Ishikawa (cell line): Measurements from ENCODE around the gene TBC1D16.

ENCODE experiments used
- CEBPB ChIP-seq: IDR thresholded peaks from 2 replicates; pipeline ENCODE4 v1.6.1; 2012
- CREB1 ChIP-seq: IDR thresholded peaks from 2 replicates; pipeline ENCODE4 v1.6.1; 2012; ENCODE audit warnings: low read depth
- EGR1 ChIP-seq: IDR thresholded peaks from 2 replicates; pipeline ENCODE4 v1.6.1; 2012
- EP300 ChIP-seq: IDR thresholded peaks from 2 replicates; pipeline ENCODE4 v1.6.1; 2012; ENCODE audit warnings: borderline replicate concordance
- FOXM1 ChIP-seq: IDR thresholded peaks from 2 replicates; pipeline ENCODE4 v1.6.1; 2012; ENCODE audit warnings: low read depth, borderline replicate concordance
- NFIC ChIP-seq: IDR thresholded peaks from 2 replicates; pipeline ENCODE4 v1.6.1; 2012
- RAD21 ChIP-seq: IDR thresholded peaks from 2 replicates; pipeline ENCODE4 v1.6.1; 2012; ENCODE audit warnings: low read depth
- TAF1 ChIP-seq: IDR thresholded peaks from 2 replicates; pipeline ENCODE4 v1.6.1; 2012; ENCODE audit warnings: low read depth, mild to moderate bottlenecking
- TCF12 ChIP-seq: IDR thresholded peaks from 2 replicates; pipeline ENCODE4 v1.6.1; 2012; ENCODE audit warnings: low read depth
- TEAD4 ChIP-seq: IDR thresholded peaks from 2 replicates; pipeline ENCODE4 v1.6.1; 2012
- YY1 ChIP-seq: IDR thresholded peaks from 2 replicates; pipeline ENCODE4 v1.6.1; 2012; ENCODE audit warnings: low read depth
- ZBTB7A ChIP-seq: IDR thresholded peaks from 2 replicates; pipeline ENCODE4 v1.6.1; 2012; ENCODE audit warnings: low read depth
- TF ChIP-seq, protein P1 (sequence below): IDR thresholded peaks from 2 replicates; pipeline ENCODE4 v1.6.1; 2012
- TF ChIP-seq, protein P2 (sequence below): IDR thresholded peaks from 2 replicates; pipeline ENCODE4 v1.6.1; 2012; ENCODE audit warnings: low read depth, mild to moderate bottlenecking
- TF ChIP-seq, protein P3 (sequence below): IDR thresholded peaks from 2 replicates; pipeline ENCODE4 v1.6.1; 2012

Gene TBC1D16

DNA sequence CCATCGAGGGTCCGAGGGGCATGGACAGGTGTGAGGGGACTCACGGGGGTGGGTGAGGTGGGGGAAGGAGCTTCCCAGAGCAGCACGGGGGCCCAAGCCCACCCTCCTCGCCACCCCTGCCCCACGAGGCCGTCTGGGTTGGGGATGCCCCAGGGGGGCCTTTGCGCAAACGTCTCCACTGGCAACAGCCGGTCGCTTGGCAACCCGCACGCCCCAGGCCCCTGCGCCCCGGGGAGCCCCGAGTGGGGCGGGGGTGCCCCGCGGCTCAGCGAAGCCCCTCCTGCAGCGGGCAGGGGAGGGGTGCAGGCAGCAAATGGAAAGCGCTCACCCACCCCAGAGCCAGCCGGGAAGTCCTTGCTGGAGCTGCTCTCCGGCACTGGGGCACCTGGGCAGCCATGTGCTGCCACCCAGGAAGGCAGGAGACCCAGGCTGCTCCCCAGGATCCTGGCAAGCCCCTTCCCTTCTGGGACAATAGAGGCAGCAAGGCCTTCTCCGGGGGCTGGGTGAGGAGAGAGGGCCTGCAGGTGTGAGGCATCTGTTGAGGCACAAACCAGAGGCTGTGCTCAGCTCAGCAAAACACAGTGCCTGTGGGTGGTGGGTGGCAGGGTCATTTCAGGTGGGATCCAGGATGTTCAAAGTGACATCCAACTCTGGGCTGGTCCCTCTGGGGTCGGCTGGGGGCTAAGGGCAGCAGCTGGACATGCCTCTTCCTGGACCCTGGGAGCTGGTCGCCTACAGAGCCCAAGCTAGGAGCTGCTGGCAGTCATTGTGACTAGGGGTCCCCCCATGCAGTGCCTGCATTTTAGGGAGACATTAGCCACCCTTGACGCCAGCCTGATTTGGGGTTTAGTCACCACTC, 115.6 kb downstream of the TBC1D16 start:
- TF ChIP-seq EP300 (no peak), TAF1 (no peak), EGR1 (no peak), TCF12 (no peak), ZBTB7A (no peak)

DNA sequence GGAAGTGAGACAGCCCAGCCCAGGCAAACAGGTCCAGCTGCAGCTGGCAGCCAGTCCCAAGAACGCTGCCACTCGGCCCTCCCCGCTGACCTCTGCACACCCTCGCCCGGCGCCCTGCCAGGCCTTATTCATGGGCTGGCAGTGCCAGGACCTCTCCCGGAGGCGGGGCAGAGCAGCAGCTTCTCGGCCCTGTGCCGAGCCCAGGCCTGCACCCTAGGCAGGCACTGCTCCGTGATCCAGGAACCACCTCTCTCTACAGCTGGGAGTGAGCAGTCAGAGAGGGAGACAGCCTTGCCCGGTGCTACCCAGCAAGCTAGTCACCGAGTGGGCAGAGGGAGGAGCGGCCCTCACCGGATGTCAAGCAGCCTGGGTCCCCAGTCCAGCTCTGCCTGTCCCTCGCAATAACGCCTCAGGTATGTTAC, 116.5 kb downstream of the TBC1D16 start:
- TF ChIP-seq, protein P1, sequence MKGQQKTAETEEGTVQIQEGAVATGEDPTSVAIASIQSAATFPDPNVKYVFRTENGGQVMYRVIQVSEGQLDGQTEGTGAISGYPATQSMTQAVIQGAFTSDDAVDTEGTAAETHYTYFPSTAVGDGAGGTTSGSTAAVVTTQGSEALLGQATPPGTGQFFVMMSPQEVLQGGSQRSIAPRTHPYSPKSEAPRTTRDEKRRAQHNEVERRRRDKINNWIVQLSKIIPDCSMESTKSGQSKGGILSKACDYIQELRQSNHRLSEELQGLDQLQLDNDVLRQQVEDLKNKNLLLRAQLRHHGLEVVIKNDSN, result peak; percentile 39
- TF ChIP-seq, protein P2, sequence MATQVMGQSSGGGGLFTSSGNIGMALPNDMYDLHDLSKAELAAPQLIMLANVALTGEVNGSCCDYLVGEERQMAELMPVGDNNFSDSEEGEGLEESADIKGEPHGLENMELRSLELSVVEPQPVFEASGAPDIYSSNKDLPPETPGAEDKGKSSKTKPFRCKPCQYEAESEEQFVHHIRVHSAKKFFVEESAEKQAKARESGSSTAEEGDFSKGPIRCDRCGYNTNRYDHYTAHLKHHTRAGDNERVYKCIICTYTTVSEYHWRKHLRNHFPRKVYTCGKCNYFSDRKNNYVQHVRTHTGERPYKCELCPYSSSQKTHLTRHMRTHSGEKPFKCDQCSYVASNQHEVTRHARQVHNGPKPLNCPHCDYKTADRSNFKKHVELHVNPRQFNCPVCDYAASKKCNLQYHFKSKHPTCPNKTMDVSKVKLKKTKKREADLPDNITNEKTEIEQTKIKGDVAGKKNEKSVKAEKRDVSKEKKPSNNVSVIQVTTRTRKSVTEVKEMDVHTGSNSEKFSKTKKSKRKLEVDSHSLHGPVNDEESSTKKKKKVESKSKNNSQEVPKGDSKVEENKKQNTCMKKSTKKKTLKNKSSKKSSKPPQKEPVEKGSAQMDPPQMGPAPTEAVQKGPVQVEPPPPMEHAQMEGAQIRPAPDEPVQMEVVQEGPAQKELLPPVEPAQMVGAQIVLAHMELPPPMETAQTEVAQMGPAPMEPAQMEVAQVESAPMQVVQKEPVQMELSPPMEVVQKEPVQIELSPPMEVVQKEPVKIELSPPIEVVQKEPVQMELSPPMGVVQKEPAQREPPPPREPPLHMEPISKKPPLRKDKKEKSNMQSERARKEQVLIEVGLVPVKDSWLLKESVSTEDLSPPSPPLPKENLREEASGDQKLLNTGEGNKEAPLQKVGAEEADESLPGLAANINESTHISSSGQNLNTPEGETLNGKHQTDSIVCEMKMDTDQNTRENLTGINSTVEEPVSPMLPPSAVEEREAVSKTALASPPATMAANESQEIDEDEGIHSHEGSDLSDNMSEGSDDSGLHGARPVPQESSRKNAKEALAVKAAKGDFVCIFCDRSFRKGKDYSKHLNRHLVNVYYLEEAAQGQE, result no peak
- peak; percentile 97 for TF ChIP-seq NFIC
- peak; percentile 94 for TF ChIP-seq TCF12
- no peak; the same call in 1 of the 2 replicates for TF ChIP-seq EGR1
- 0 out of 2 replicates have a peak, but pooled peaks have one; percentile 24 for TF ChIP-seq YY1
- TF ChIP-seq CEBPB, result no peak
- TF ChIP-seq, protein P3, sequence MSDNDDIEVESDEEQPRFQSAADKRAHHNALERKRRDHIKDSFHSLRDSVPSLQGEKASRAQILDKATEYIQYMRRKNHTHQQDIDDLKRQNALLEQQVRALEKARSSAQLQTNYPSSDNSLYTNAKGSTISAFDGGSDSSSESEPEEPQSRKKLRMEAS, result peak; percentile 69
- peak; percentile 89 for TF ChIP-seq EP300
- peak; percentile 65; the same call in 1 of the 2 replicates for TF ChIP-seq FOXM1
- TF ChIP-seq ZBTB7A, result no peak; the same call in 1 of the 2 replicates
- TF ChIP-seq CREB1, result no peak
- TF ChIP-seq RAD21, result peak; percentile 31; the same call in 1 of the 2 replicates
- TF ChIP-seq TAF1, result no peak
- peak; percentile 70 for TF ChIP-seq TEAD4

DNA sequence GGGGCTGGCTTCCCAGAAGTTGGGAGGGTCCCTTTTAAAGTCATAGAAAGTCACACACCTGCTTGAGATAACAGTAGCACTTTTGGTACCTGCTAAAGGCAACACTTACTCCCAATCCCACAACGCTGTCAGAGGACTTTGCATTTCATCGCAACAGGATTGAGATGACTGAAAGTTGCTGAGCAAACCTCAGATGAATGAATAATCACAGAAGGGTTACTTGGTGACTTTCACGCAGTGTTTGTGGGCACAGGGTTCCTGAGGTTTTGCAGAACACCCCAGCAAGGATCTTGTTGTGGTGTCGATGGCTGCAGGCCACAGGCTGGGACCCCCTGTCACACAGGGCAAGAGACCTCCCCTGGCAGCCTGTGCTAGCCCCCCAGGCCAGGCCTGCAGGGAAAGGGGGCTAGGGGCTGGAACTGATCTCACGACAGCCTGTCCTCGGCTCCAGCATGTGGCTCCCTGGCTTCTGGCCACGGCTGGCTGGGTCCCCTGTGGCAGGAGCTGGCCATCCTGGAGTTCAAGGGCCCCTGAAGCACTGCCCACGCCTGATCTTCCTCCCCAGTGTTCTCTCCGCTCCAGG, 117.0 kb downstream of the TBC1D16 start:
- TF ChIP-seq, protein P1, result no peak; the same call in 1 of the 2 replicates
- TF ChIP-seq ZBTB7A, result peak; percentile 78; the same call in 1 of the 2 replicates
- TF ChIP-seq TCF12, result no peak
- TF ChIP-seq FOXM1, result no peak
- peak; percentile 68 for TF ChIP-seq EGR1

DNA sequence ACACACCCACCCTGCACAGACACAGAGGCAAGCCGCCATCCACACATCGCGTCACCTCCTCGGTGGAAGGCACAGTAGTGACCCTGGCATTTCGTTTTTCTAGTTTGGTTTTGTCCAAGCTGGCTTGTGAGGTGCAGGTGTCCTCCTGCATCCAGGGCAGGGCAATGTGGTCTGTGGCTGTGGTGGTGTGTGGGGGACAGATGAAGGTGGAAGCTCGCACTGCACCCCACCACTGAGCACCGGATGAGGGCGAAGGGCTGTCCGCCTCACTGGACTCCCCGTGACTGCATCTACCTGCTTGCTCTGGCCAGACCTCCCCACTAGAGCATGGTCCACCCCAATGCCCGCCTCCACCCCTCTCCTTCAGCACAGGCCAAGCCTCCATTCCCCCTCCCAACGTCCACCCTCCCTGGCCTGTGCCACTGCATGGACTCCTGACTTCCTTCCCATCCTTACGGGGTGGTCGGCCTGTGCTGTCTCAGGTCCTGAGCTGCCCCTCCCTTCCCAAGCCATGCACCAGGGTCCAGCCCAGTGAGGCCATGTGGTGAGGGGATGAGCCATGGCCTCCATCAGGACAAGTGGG, 117.7 kb downstream of the TBC1D16 start:
- TF ChIP-seq ZBTB7A (no peak), TEAD4 (no peak), CREB1 (no peak)
- TF ChIP-seq, protein P1, result no peak

DNA sequence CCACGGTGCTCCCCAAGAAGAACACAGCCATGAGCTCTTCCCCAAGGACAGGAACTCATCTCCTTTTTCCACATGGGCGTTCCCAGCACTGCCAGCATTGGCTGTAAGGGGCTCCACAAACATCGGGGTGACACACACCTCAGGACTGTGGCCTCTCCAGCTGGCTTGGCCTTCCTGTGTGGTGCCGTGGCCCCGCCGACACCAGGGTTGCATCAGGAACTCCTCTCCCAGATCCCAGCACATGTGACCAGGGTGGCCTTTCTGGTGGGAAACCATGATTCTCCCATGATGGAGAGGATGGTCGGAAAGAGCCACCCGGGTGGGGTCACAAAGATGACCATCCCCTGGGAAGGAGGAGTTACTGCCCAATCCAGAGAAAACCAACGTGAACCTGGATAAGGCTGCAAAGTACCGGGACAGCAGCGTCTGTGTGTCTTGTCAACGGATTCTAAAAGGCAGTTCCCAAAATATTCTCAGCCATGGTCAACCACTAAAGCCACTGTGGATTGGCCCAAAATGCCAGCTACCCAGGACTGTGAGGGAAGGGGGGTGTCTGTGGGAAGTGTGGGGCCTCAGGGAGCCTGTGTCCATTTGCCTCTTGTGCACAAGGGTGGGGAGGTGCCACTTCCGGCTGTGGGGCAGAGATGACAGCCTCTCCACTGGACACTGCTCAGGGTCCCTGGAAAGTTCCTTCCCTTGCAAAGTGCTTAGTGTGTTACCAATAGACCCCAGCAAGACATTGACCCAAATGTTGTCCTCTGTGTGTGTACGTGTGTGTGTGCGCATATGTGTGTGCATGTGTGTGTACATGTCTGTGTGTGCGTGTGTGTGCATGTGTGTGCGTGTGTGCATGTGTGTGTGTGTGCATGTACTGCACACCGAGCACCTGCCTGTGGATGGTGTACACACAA, 118.4 kb downstream of the TBC1D16 start:
- TF ChIP-seq TAF1 (no peak), CEBPB (no peak), FOXM1 (no peak), NFIC (no peak), RAD21 (no peak), EP300 (no peak), TEAD4 (no peak), EGR1 (no peak), CREB1 (no peak), TCF12 (no peak), ZBTB7A (no peak), YY1 (no peak)
- TF ChIP-seq, protein P1, result no peak
- TF ChIP-seq, protein P3, result no peak
